ENCODE results near the gene CCDC154.
A peak's percentile ranks its signal among the peaks of the same experiment; 100 is the strongest.

The CCDC154 gene

GRCh38 chr16:1431497-1432270 is 12.7 kb downstream of the CCDC154 start:
- no peak overlapping the region for H3K4me3 ChIP-seq (ENCODE audit: control insufficient read depth, low read depth, low read length)
- DNase-seq (ENCODE audit: low read depth), result no peak
- TF ChIP-seq, protein P1, sequence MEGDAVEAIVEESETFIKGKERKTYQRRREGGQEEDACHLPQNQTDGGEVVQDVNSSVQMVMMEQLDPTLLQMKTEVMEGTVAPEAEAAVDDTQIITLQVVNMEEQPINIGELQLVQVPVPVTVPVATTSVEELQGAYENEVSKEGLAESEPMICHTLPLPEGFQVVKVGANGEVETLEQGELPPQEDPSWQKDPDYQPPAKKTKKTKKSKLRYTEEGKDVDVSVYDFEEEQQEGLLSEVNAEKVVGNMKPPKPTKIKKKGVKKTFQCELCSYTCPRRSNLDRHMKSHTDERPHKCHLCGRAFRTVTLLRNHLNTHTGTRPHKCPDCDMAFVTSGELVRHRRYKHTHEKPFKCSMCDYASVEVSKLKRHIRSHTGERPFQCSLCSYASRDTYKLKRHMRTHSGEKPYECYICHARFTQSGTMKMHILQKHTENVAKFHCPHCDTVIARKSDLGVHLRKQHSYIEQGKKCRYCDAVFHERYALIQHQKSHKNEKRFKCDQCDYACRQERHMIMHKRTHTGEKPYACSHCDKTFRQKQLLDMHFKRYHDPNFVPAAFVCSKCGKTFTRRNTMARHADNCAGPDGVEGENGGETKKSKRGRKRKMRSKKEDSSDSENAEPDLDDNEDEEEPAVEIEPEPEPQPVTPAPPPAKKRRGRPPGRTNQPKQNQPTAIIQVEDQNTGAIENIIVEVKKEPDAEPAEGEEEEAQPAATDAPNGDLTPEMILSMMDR (IDR thresholded peaks at IDR 0.05; ENCODE audit: control insufficient read depth, insufficient read depth, low read depth, low read length, missing control alignments), result no peak

- no peak for DNase-seq (ENCODE audit: low read depth)
- H3K4me3 ChIP-seq (ENCODE audit: control insufficient read depth, low read depth, low read length), result no peak within 1 kb of the TSS
- TF ChIP-seq, protein P1 (IDR thresholded peaks at IDR 0.05; ENCODE audit: control insufficient read depth, insufficient read depth, low read depth, low read length, missing control alignments), result no peak
Observed at GRCh38 chr16:1430759-1431496, 13.4 kb downstream of the CCDC154 start, which contains the start of gene PERCC1. PERCC1 (plus strand) TSS chr16:1431078; CDS start chr16:1432594, 1,516 bp downstream.

DNA sequence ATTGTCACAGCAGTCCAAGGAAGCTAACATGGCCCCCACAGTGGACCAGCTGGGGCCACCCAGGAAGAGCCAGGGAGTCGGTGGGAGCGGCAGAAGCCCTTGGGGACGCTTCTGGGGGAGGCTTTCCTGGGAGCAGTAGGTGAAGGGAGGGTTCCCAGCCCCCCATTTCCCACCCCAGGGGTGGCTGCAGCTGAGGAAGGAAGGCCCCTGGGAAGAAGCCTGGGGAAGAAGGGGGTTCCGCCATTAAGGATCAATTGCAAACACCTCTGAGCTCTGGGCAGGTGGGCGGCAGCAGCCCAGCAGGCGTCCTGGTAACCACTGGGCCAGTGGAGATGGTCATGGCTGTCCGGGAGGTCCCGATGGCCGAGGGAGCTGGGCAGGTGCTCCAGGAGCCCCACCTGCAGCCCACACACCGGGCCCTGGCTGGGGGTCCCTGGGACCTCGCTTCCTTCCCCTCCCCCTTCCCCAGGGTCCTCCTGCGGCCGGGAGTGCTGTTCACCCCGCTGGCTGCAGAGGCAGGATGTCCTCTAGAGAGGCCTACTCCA is 14.1 kb downstream of the CCDC154 start:
- TF ChIP-seq, protein P1 (IDR thresholded peaks at IDR 0.05; ENCODE audit: control insufficient read depth, insufficient read depth, low read depth, low read length, missing control alignments), result no peak
- H3K4me3 ChIP-seq (ENCODE audit: control insufficient read depth, low read depth, low read length), result no peak overlapping the region
- DNase-seq (ENCODE audit: low read depth), result no peak

DNA sequence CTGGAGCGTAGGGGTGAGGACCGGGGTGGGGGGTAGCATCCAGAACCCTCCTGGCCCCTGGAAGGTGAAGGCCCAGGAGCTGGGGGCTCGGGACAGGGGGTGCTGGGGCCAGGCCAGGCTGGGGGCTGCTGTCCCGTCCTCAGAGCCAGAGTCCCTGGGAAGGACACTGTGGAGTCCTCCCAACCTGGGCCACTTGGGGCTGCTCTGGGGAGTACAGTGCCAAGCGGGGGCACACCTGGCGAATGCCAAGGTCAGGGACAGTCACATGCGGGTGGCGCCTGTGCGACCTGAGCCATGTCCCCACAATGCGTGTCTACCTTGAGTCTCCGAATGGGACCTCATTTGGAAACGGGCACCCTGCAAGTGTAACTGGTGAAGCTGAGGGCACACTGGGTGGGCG is 14.7 kb downstream of the CCDC154 start:
- DNase-seq (ENCODE audit: low read depth), result no peak
- no peak overlapping the region for H3K4me3 ChIP-seq (ENCODE audit: control insufficient read depth, low read depth, low read length)
- TF ChIP-seq, protein P1 (IDR thresholded peaks at IDR 0.05; ENCODE audit: control insufficient read depth, insufficient read depth, low read depth, low read length, missing control alignments), result no peak

- H3K4me3 ChIP-seq (ENCODE audit: control insufficient read depth, low read depth, low read length), result no peak overlapping the region
- no peak for DNase-seq (ENCODE audit: low read depth)
- TF ChIP-seq, protein P1 (IDR thresholded peaks at IDR 0.05; ENCODE audit: control insufficient read depth, insufficient read depth, low read depth, low read length, missing control alignments), result no peak
Observed at GRCh38 chr16:1429012-1429411, 15.3 kb downstream of the CCDC154 start.

DNA sequence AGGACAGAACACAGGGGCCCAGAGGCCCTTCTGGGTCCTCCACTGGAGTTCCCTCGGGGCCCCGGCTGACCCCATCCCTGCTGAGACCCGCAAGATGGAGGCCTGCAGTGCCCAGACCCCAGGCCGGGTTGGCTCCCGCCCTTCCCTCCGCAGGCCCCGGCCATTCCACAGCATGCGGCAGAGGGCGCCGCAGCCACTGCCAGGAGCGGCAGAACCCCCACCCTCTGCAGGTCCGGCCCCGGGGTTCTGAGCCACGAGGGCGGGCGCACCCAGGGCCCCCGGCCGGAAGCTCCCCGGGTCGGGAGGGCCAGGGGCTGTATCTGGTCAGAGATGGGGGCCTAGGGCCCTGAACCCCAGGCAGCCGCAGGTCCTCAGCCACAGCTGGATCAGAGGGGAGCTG is 15.8 kb downstream of the CCDC154 start:
- no peak overlapping the region for H3K4me3 ChIP-seq (ENCODE audit: control insufficient read depth, low read depth, low read length)
- TF ChIP-seq, protein P1 (IDR thresholded peaks at IDR 0.05; ENCODE audit: control insufficient read depth, insufficient read depth, low read depth, low read length, missing control alignments), result peak; percentile 50
- DNase-seq (ENCODE audit: low read depth), result no peak
